H9 (cell line): ENCODE data around the gene GPC6. TPM values are rescaled to one million over a fixed set of nuclear protein-coding genes. Genes with fewer than 3 reads are reported as not detected.

Source experiments
- DNase-seq: peaks from one replicate; pipeline ENCODE4 v3.0.0-alpha.2; 2017
- H2AFZ ChIP-seq: one replicate; pipeline ENCODE4 v1.6.1; 2013; ENCODE audit warnings: mild to moderate bottlenecking, low read length, control low read depth, moderate library complexity
- H2AK5ac ChIP-seq: 2 replicates; pipeline ENCODE4 v1.6.1; 2013; ENCODE audit warnings: low read length, control low read depth, mixed read lengths; ENCODE audit not compliant: insufficient read length
- H2BK120ac ChIP-seq: one replicate; pipeline ENCODE4 v1.6.1; 2013; ENCODE audit warnings: low read depth, mild to moderate bottlenecking, low read length, control low read depth, inconsistent platforms; ENCODE audit not compliant: poor library complexity, severe bottlenecking
- H2BK12ac ChIP-seq: 2 replicates; pipeline ENCODE4 v1.6.1; 2013; ENCODE audit warnings: low read length, control low read depth, mixed read lengths, low read depth; ENCODE audit not compliant: insufficient read length
- H2BK15ac ChIP-seq: 2 replicates; pipeline ENCODE4 v1.6.1; 2013; ENCODE audit warnings: low read depth, low read length, control low read depth
- H2BK20ac ChIP-seq: one replicate; pipeline ENCODE4 v1.6.1; 2013; ENCODE audit warnings: low read depth, mild to moderate bottlenecking, low read length, control low read depth, inconsistent platforms; ENCODE audit not compliant: poor library complexity, severe bottlenecking
- H2BK5ac ChIP-seq: 2 replicates; pipeline ENCODE4 v1.6.1; 2013; ENCODE audit warnings: low read length, control low read depth, mixed read lengths; ENCODE audit not compliant: insufficient read length
- H3K14ac ChIP-seq: 2 replicates; pipeline ENCODE4 v1.6.1; 2013; ENCODE audit warnings: low read length, control low read depth; ENCODE audit not compliant: insufficient read depth
- H3K18ac ChIP-seq: 2 replicates; pipeline ENCODE4 v1.6.1; 2013; ENCODE audit warnings: low read depth, mild to moderate bottlenecking, mixed read lengths, low read length, control low read depth; ENCODE audit not compliant: insufficient read length
- H3K23ac ChIP-seq: 2 replicates; pipeline ENCODE4 v1.6.1; 2013; ENCODE audit warnings: low read length, control low read depth, mixed read lengths, low read depth; ENCODE audit not compliant: insufficient read length
- H3K23me2 ChIP-seq: 2 replicates; pipeline ENCODE4 v1.6.1; 2013; ENCODE audit warnings: low read depth, mild to moderate bottlenecking, mixed read lengths, low read length, control low read depth; ENCODE audit not compliant: insufficient read length, poor library complexity, severe bottlenecking
- H3K27ac ChIP-seq: 2 replicates; pipeline ENCODE4 v1.5.1; 2013; ENCODE audit warnings: low read length, control low read depth, mixed read lengths, low read depth; ENCODE audit not compliant: insufficient read length
- H3K27me3 ChIP-seq: 2 replicates; pipeline ENCODE4 v1.6.1; 2013; ENCODE audit warnings: low read length, control low read depth, inconsistent platforms; ENCODE audit not compliant: insufficient read depth
- H3K4ac ChIP-seq: 2 replicates; pipeline ENCODE4 v1.6.1; 2013; ENCODE audit warnings: low read depth, mild to moderate bottlenecking, control low read depth, inconsistent platforms, low read length, moderate library complexity
- H3K4me1 ChIP-seq: 2 replicates; pipeline ENCODE4 v1.6.1; 2013; ENCODE audit warnings: low read length, control low read depth, inconsistent platforms; ENCODE audit not compliant: insufficient read depth
- H3K4me2 ChIP-seq: 2 replicates; pipeline ENCODE4 v1.6.1; 2013; ENCODE audit warnings: low read length, control low read depth, mixed read lengths; ENCODE audit not compliant: insufficient read length, insufficient read depth
- H3K56ac ChIP-seq: 2 replicates; pipeline ENCODE4 v1.6.1; 2013; ENCODE audit warnings: low read depth, mild to moderate bottlenecking, mixed read lengths, low read length, control low read depth; ENCODE audit not compliant: insufficient read length
- H3K79me1 ChIP-seq: 2 replicates; pipeline ENCODE4 v1.6.1; 2013; ENCODE audit warnings: low read depth, mild to moderate bottlenecking, moderate library complexity, low read length, control low read depth, inconsistent platforms; ENCODE audit not compliant: insufficient read depth, poor library complexity, severe bottlenecking
- H3K79me2 ChIP-seq: 2 replicates; pipeline ENCODE4 v1.6.1; 2013; ENCODE audit warnings: low read length, control low read depth, inconsistent platforms; ENCODE audit not compliant: insufficient read depth
- H3K9ac ChIP-seq: 2 replicates; pipeline ENCODE4 v1.6.1; 2013; ENCODE audit warnings: low read length, control low read depth, mixed read lengths; ENCODE audit not compliant: insufficient read length; ENCODE audit errors: extremely low read depth
- H3K9me3 ChIP-seq: one replicate; pipeline ENCODE4 v1.6.1; 2013; ENCODE audit warnings: low read depth, low read length, inconsistent platforms; ENCODE audit not compliant: control insufficient read depth
- H3T11ph ChIP-seq: one replicate; pipeline ENCODE4 v1.6.1; 2013; ENCODE audit warnings: mild to moderate bottlenecking, low read length, control low read depth, inconsistent platforms
- H4K20me1 ChIP-seq: one replicate; pipeline ENCODE4 v1.6.1; 2013; ENCODE audit not compliant: control insufficient read depth, insufficient read length, insufficient read depth
- H4K5ac ChIP-seq: 2 replicates; pipeline ENCODE4 v1.6.1; 2013; ENCODE audit warnings: low read depth, mild to moderate bottlenecking, mixed read lengths, low read length, control low read depth; ENCODE audit not compliant: insufficient read length
- H4K8ac ChIP-seq: replicated peaks from 2 replicates; pipeline ENCODE4 v1.6.1; 2013; ENCODE audit warnings: low read length, control low read depth, mixed read lengths, low read depth; ENCODE audit not compliant: insufficient read length
- H4K91ac ChIP-seq: 2 replicates; pipeline ENCODE4 v1.6.1; 2013; ENCODE audit warnings: low read depth, mild to moderate bottlenecking, moderate library complexity, mixed read lengths, low read length, control low read depth; ENCODE audit not compliant: insufficient read length
- H3K27ac Mint-ChIP-seq, 3 experiments: 2 replicates in 2 of 3; 3 replicates in 1 of 3; pipeline ENCODE4 v1.8.0; 2020 to 2021; ENCODE audit warnings: mixed read lengths in 3 of 3, mild to moderate bottlenecking in 1 of 3, moderate library complexity in 1 of 3
- H3K27me3 Mint-ChIP-seq: 2 replicates; pipeline ENCODE4 v1.8.0; 2021; ENCODE audit warnings: low read depth, mild to moderate bottlenecking, moderate library complexity, mixed read lengths
- H3K36me3 Mint-ChIP-seq, 3 experiments: 2 replicates in 2 of 3; 3 replicates in 1 of 3; pipeline ENCODE4 v1.8.0; 2020 to 2021; ENCODE audit warnings: low read depth in 3 of 3, mixed read lengths in 3 of 3; ENCODE audit not compliant: insufficient read depth in 1 of 3
- H3K4me1 Mint-ChIP-seq, 2 experiments: 2 replicates each; pipeline ENCODE4 v1.8.0; 2020; ENCODE audit warnings: mixed read lengths in 2 of 2
- H3K4me3 Mint-ChIP-seq, 2 experiments: 2 replicates in 1 of 2; 3 replicates in 1 of 2; pipeline ENCODE4 v1.8.0; 2020 to 2021; ENCODE audit warnings: mild to moderate bottlenecking in 2 of 2, mixed read lengths in 2 of 2, moderate library complexity in 1 of 2
- H3K9me3 Mint-ChIP-seq, 2 experiments: 2 replicates in 1 of 2; 3 replicates in 1 of 2; pipeline ENCODE4 v1.8.0; 2020; ENCODE audit warnings: mild to moderate bottlenecking in 2 of 2, mixed read lengths in 2 of 2, moderate library complexity in 1 of 2
- CTCF ChIP-seq: fragments of 200-600 bp; sonication (generic); conservative IDR thresholded peaks from 3 replicates; pipeline ENCODE4 v1.8.0; 2021; ENCODE audit warnings: antibody characterized with exemption, mild to moderate bottlenecking
- WGBS: extraction: QIAGEN DNeasy Blood & Tissue Kit; methylation state at CpG from one replicate; pipeline ENCODE4 v1.1.7; 2013; ENCODE audit warnings: missing lambda C conversion rate, low lambda C conversion rate, mixed read lengths; ENCODE audit not compliant: insufficient read length; ENCODE audit errors: extremely low coverage; 5-methylcytosine and 5-hydroxymethylcytosine counted together
- total RNA-seq: library from RNA; stranded (reverse); gene quantifications from 2 replicates; pipeline ENCODE4 v1.2.1, GENCODE V29; 2021

GPC6 gene
- total RNA-seq, 1 experiment from 2014 or later = 15.6 TPM

DNA sequence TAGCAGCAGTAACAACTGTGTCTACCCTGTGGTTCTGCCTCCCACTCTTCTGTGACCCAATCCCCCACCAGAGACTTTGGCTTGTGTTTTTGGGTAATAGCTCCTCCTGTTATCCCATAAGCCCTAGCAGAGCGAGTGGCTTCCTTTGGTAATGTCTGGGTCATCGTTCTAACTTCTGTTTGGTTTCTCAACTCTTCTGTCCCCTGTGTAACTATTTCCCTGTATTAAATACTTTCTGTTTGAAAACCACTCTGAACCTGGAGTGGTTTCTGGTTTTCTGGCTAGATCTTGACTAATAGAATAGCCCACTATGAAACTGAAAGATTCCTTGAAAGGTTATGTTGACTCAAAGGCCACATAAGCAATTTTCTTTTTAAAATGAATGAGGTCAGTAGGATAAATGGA, 902.9 kb downstream of the GPC6 start:
- Histone ChIP-seq H2AK5ac (no peak overlapping the region), H3K9ac (no peak overlapping the region), H3K56ac (no peak overlapping the region), H3K23ac (no peak overlapping the region), H3K4me1 (no peaks in the 10 kb centered on the region), H3K27ac (no peak overlapping the region), H3K27me3 (no peaks in the 10 kb centered on the region), H3K4ac (no peak overlapping the region), H3K18ac (no peak overlapping the region), H3K4me2 (no peak overlapping the region), H3T11ph (no peak overlapping the region), H4K8ac (no peak overlapping the region), H4K91ac (no peak overlapping the region), H3K23me2 (no peaks in the 10 kb centered on the region), H3K79me2 (no peaks in the 10 kb centered on the region), H3K14ac (no peak overlapping the region), H2AFZ (no peak overlapping the region), H2BK120ac (no peak overlapping the region), H3K9me3 (no peaks in the 10 kb centered on the region), H2BK15ac (no peak overlapping the region), H4K20me1 (no peaks in the 10 kb centered on the region), H3K79me1 (no peaks in the 10 kb centered on the region), H2BK5ac (no peak overlapping the region), H2BK12ac (no peak overlapping the region), H2BK20ac (no peak overlapping the region), H4K5ac (no peak overlapping the region)
- H3K27me3 Mint-ChIP-seq = 0 out of 2 replicates have a peak, but pooled peaks cover 1% of the 10 kb centered on the region
- H3K4me3 Mint-ChIP-seq = no peak overlapping the region
- no peak for TF ChIP-seq CTCF
- no peaks in the 10 kb centered on the region for H3K9me3 Mint-ChIP-seq
- no peak for DNase-seq
- H3K27ac Mint-ChIP-seq = no peak overlapping the region
- no CpG with 5 or more reads among the region's 2 CpGs for WGBS
- H3K36me3 Mint-ChIP-seq = no peaks in the 10 kb centered on the region
- no peaks in the 10 kb centered on the region for H3K4me1 Mint-ChIP-seq
